Measurements from ENCODE around the gene ERGIC1.

Gene ERGIC1

GRCh38 chr5:172941067-172941516, 107.0 kb downstream of the ERGIC1 start:
- TF ChIP-seq CTCF (IDR thresholded peaks at IDR 0.05; ENCODE audit: insufficient read depth, low read length, poor library complexity, severe bottlenecking), result no peak

DNA sequence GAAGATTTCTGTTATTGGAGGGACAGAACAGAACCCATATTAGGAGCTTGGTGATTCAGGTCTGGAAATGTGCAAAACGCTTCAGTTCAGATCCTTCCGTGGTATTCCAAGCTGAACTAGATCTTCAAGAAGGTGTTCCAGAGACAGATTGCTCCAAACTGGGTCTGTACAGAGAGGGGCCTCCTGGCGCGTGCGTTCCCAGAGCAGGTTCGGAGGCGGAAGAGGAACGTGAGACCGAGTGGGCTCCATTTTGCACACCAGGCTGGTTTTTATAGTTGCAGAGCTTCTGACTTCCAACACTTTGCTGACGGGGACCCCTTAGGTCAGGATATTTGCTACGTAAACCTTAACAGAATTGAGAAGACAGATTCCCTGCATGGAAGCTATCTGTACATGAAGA, 108.5 kb downstream of the ERGIC1 start:
- Histone ChIP-seq H3K4me3 (replicated peaks; ENCODE audit: low read depth, low read length) (no peak overlapping the region), H3K36me3 (ENCODE audit: control insufficient read depth, insufficient read depth, low read length) (peaks cover 24% of the 10 kb centered on the region), H3K27me3 (replicated peaks; ENCODE audit: control insufficient read depth, insufficient read depth, low read length) (no peaks in the 10 kb centered on the region)
- no peak for DNase-seq (ENCODE audit: extremely low read depth, insufficient read length)
- no peak for TF ChIP-seq CTCF (IDR thresholded peaks at IDR 0.05; ENCODE audit: insufficient read depth, low read length, poor library complexity, severe bottlenecking)

More at GRCh38 chr5:172941067-172941516, 107.0 kb downstream of the ERGIC1 start:
- DNase-seq (ENCODE audit: extremely low read depth, insufficient read length), result no peak
- Histone ChIP-seq H3K4me3 (replicated peaks; ENCODE audit: low read depth, low read length) (no peak overlapping the region), H3K27me3 (replicated peaks; ENCODE audit: control insufficient read depth, insufficient read depth, low read length) (no peaks in the 10 kb centered on the region), H3K36me3 (ENCODE audit: control insufficient read depth, insufficient read depth, low read length) (peaks cover 26% of the 10 kb centered on the region)

- no peak for DNase-seq (ENCODE audit: extremely low read depth, insufficient read length)
- Histone ChIP-seq H3K36me3 (ENCODE audit: control insufficient read depth, insufficient read depth, low read length) (peaks cover 20% of the 10 kb centered on the region), H3K27me3 (replicated peaks; ENCODE audit: control insufficient read depth, insufficient read depth, low read length) (no peaks in the 10 kb centered on the region), H3K4me3 (replicated peaks; ENCODE audit: low read depth, low read length) (no peak overlapping the region)
- TF ChIP-seq CTCF (IDR thresholded peaks at IDR 0.05; ENCODE audit: insufficient read depth, low read length, poor library complexity, severe bottlenecking), result no peak
Measured at GRCh38 chr5:172943283-172943841, 109.3 kb downstream of the ERGIC1 start.

- Histone ChIP-seq H3K4me3 (replicated peaks; ENCODE audit: low read depth, low read length) (no peak overlapping the region), H3K36me3 (ENCODE audit: control insufficient read depth, insufficient read depth, low read length) (peaks cover 20% of the 10 kb centered on the region), H3K27me3 (replicated peaks; ENCODE audit: control insufficient read depth, insufficient read depth, low read length) (no peaks in the 10 kb centered on the region)
- DNase-seq (ENCODE audit: extremely low read depth, insufficient read length), result no peak
- no peak for TF ChIP-seq CTCF (IDR thresholded peaks at IDR 0.05; ENCODE audit: insufficient read depth, low read length, poor library complexity, severe bottlenecking)
Measured at GRCh38 chr5:172943906-172944305, 109.9 kb downstream of the ERGIC1 start.

GRCh38 chr5:172944741-172945140, 110.7 kb downstream of the ERGIC1 start:
- Histone ChIP-seq H3K27me3 (replicated peaks; ENCODE audit: control insufficient read depth, insufficient read depth, low read length) (no peaks in the 10 kb centered on the region), H3K4me3 (replicated peaks; ENCODE audit: low read depth, low read length) (no peak overlapping the region), H3K36me3 (ENCODE audit: control insufficient read depth, insufficient read depth, low read length) (peaks cover 16% of the 10 kb centered on the region)
- DNase-seq (ENCODE audit: extremely low read depth, insufficient read length), result no peak
- TF ChIP-seq CTCF (IDR thresholded peaks at IDR 0.05; ENCODE audit: insufficient read depth, low read length, poor library complexity, severe bottlenecking), result no peak

- no peak overlapping the region for H3K4me3 ChIP-seq (replicated peaks; ENCODE audit: low read depth, low read length)
- peaks cover 16% of the 10 kb centered on the region for H3K36me3 ChIP-seq (ENCODE audit: control insufficient read depth, insufficient read depth, low read length)
- no peaks in the 10 kb centered on the region for H3K27me3 ChIP-seq (replicated peaks; ENCODE audit: control insufficient read depth, insufficient read depth, low read length)
- TF ChIP-seq CTCF (IDR thresholded peaks at IDR 0.05; ENCODE audit: insufficient read depth, low read length, poor library complexity, severe bottlenecking), result no peak
- no peak for DNase-seq (ENCODE audit: extremely low read depth, insufficient read length)
Measured at GRCh38 chr5:172945151-172945550, 111.1 kb downstream of the ERGIC1 start.
